HCT116 (cell line): Measurements from ENCODE around the gene SDK1. TPM values are rescaled to one million over a fixed set of nuclear protein-coding genes. Genes with fewer than 3 reads are reported as not detected.

Experiments
- ATAC-seq: fragments of 200-7000 bp; cut with Tn5 transposase; 2 replicates; pipeline ENCODE4 v1.9.1; 2020; ENCODE audit warnings: mild to moderate bottlenecking, moderate library complexity
- BruUV-seq: library from RNA; stranded (reverse); fragments of 400-500 nt; replicated peaks from 2 replicates; lab custom pipeline; 2021; lab: Mats Ljungman, UMichigan
- CTCF ChIA-PET: fragments of 300-600 bp; sonication (Branson Sonifier 250); formaldehyde crosslinking; loops from one replicate; lab custom pipeline; 2021; ENCODE audit warnings: antibody characterized with exemption; lab: Charles Lee
- POLR2A ChIA-PET: fragments of 300-600, 350-600 bp; sonication (Branson Sonifier 250); formaldehyde crosslinking; loops from one replicate; lab custom pipeline; 2021; ENCODE audit warnings: antibody characterized with exemption; lab: Charles Lee
- RAD21 ChIA-PET, 2 experiments: fragments of 300-600 bp; sonication (Branson Sonifier 250); formaldehyde crosslinking; loops; one replicate each; lab custom pipeline; 2023; ENCODE audit warnings: low total read pairs in 2 of 2; ENCODE audit not compliant: uncharacterized antibody in 2 of 2, unreplicated experiment in 2 of 2, low non-redundant PET in 1 of 2; lab: Charles Lee
- DNase-seq: peaks from one replicate; pipeline ENCODE4 v3.0.0-alpha.2; 2010; ENCODE audit warnings: low read depth, low spot score
- H2AFZ ChIP-seq: fragments of 200-600 bp; shearing (Covaris generic), sonication (generic); 2 replicates; pipeline ENCODE4 v1.6.1; 2017; ENCODE audit warnings: low read depth, mixed run types, mixed read lengths, antibody characterized with exemption, low read length; ENCODE audit not compliant: poor library complexity, severe bottlenecking
- H3K27ac ChIP-seq: 2 replicates; pipeline ENCODE4 v1.5.1; 2012; ENCODE audit warnings: low read depth, low read length
- H3K27me3 ChIP-seq: fragments of 200-600 bp; sonication (generic); 2 replicates; pipeline ENCODE4 v1.6.1; 2016; ENCODE audit warnings: mixed run types, low read length, mixed read lengths; ENCODE audit not compliant: insufficient read depth
- H3K36me3 ChIP-seq, 2 experiments: fragments of 200-500 bp in 1 of 2; fragments of 200-600 bp in 1 of 2; sonication (Bioruptor generic) in 1 of 2; sonication (generic) in 1 of 2; 2 replicates each; pipeline versions ENCODE4 v1.5.1 to v1.6.1; 2014 to 2016; ENCODE audit warnings: low read length in 2 of 2, inconsistent platforms in 1 of 2, mixed read lengths in 1 of 2, mixed run types in 1 of 2; ENCODE audit not compliant: insufficient read depth in 2 of 2, control insufficient read depth in 1 of 2
- H3K4me1 ChIP-seq, 2 experiments: fragments of 200-600 bp in 1 of 2; sonication (generic) in 1 of 2; 2 replicates each; pipeline versions ENCODE4 v1.5.1 to v1.6.1; 2012 to 2017; ENCODE audit warnings: low read length in 2 of 2, inconsistent platforms in 1 of 2, mild to moderate bottlenecking in 1 of 2, mixed read lengths in 1 of 2, mixed run types in 1 of 2, moderate library complexity in 1 of 2; ENCODE audit not compliant: insufficient read depth in 2 of 2, control insufficient read depth in 1 of 2
- H3K4me2 ChIP-seq: fragments of 200-600 bp; sonication (generic); 2 replicates; pipeline ENCODE4 v1.6.1; 2017; ENCODE audit warnings: mixed run types, low read length, mixed read lengths
- H3K4me3 ChIP-seq, 2 experiments: fragments of 200-600 bp in 1 of 2; sonication (generic) in 1 of 2; replicated peaks in 1 of 2; 2 replicates each; pipeline ENCODE4 v1.5.1; 2011 to 2016; ENCODE audit warnings: low read length in 2 of 2, control low read depth in 1 of 2, low read depth in 1 of 2, mild to moderate bottlenecking in 1 of 2, mixed read lengths in 1 of 2, mixed run types in 1 of 2
- H3K79me2 ChIP-seq: fragments of 200-600 bp; sonication (generic); 2 replicates; pipeline ENCODE4 v1.6.1; 2017; ENCODE audit warnings: mild to moderate bottlenecking, mixed run types, low read length, moderate library complexity, mixed read lengths; ENCODE audit not compliant: insufficient read depth
- H3K9ac ChIP-seq: fragments of 200-600 bp; sonication (generic); 2 replicates; pipeline ENCODE4 v1.6.1; 2016; ENCODE audit warnings: low read length, mixed read lengths
- H3K9me2 ChIP-seq: fragments of 200-600 bp; sonication (generic), shearing (Covaris generic); 2 replicates; pipeline ENCODE4 v1.6.1; 2017; ENCODE audit warnings: mixed run types, mild to moderate bottlenecking, moderate library complexity; ENCODE audit not compliant: insufficient read depth
- H3K9me3 ChIP-seq, 2 experiments: fragments of 200-500 bp in 1 of 2; fragments of 200-600 bp in 1 of 2; sonication (Bioruptor generic) in 1 of 2; sonication (generic) in 1 of 2; 2 replicates each; pipeline ENCODE4 v1.6.1; 2014 to 2017; ENCODE audit warnings: low read length in 2 of 2, mixed read lengths in 2 of 2, inconsistent platforms in 1 of 2, low read depth in 1 of 2, mild to moderate bottlenecking in 1 of 2, mixed run types in 1 of 2, moderate library complexity in 1 of 2; ENCODE audit not compliant: control insufficient read depth in 1 of 2, insufficient read depth in 1 of 2
- H4K20me1 ChIP-seq: fragments of 200-600 bp; sonication (generic), shearing (Covaris generic); 2 replicates; pipeline ENCODE4 v1.6.1; 2017; ENCODE audit warnings: mixed run types, mild to moderate bottlenecking, moderate library complexity; ENCODE audit not compliant: insufficient read depth
- EGR1 ChIP-seq: IDR thresholded peaks from 2 replicates; pipeline ENCODE4 v1.6.1; 2012; ENCODE audit warnings: low read depth
- JUND ChIP-seq: IDR thresholded peaks from 2 replicates; pipeline ENCODE4 v1.6.1; 2012
- SRF ChIP-seq: IDR thresholded peaks from 2 replicates; pipeline ENCODE4 v1.6.1; 2012; ENCODE audit warnings: low read depth
- TCF7L2 ChIP-seq: IDR thresholded peaks from 2 replicates; pipeline ENCODE4 v1.7.0; 2011; ENCODE audit warnings: borderline replicate concordance, inconsistent platforms; ENCODE audit not compliant: insufficient read depth, insufficient read length; ENCODE audit errors: extremely low read depth
- intact Hi-C: fragments of 100-400 bp; cut with micrococcal nuclease; formaldehyde crosslinking; loops from 2 replicates; pipeline ENCODE4 v1.10.0; 2022
- total RNA-seq: library from RNA; stranded (reverse); gene quantifications from one replicate; pipeline ENCODE4 v1.2.1, GENCODE V29; 2021; ENCODE audit not compliant: unreplicated experiment
- TF ChIP-seq, protein P1 (sequence below): IDR thresholded peaks from 2 replicates; pipeline ENCODE4 v1.6.1; 2012
- TF ChIP-seq, protein P2 (sequence below): IDR thresholded peaks from 2 replicates; pipeline ENCODE4 v1.6.1; 2012
- TF ChIP-seq, protein P3 (sequence below): IDR thresholded peaks from 2 replicates; pipeline ENCODE4 v1.6.1; 2011; ENCODE audit warnings: mild to moderate bottlenecking, low read length, moderate library complexity; ENCODE audit not compliant: insufficient replicate concordance; ENCODE audit errors: extremely low read depth
- TF ChIP-seq, protein P4 (sequence below): IDR thresholded peaks from 2 replicates; pipeline ENCODE4 v1.6.1; 2012; ENCODE audit warnings: low read depth

SDK1 gene
- total RNA-seq, 1 experiment from 2014 or later = 0.05 TPM

DNA sequence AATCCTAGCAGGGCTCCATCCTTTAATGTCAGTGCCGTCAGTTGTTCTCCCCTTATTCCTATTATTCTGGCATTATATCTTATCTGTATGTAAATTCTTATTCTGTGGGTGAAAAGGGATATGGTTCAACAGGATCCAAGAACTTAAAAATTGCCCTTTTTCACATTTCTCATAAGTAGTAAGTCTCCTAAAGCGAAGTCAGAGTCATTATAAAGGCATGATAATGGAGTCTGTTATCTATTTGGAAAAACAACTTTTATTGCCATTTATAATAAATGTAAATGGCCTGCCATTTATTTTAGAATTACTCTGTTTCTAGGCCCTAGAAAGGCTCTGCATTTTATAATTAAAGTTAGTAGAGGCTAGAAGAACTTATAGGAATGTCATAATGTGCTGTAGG, 31.3 kb downstream of the SDK1 start:
- H3K27me3 ChIP-seq = peaks cover 54% of the 10 kb centered on the region
- ATAC-seq (no peak), DNase-seq (no peak)
- TF ChIP-seq, protein P1, sequence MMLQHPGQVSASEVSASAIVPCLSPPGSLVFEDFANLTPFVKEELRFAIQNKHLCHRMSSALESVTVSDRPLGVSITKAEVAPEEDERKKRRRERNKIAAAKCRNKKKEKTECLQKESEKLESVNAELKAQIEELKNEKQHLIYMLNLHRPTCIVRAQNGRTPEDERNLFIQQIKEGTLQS = no peak
- TF ChIP-seq TCF7L2 (no peak), JUND (no peak), SRF (no peak), EGR1 (no peak)
- TF ChIP-seq, protein P2, sequence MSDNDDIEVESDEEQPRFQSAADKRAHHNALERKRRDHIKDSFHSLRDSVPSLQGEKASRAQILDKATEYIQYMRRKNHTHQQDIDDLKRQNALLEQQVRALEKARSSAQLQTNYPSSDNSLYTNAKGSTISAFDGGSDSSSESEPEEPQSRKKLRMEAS = no peak
- TF ChIP-seq, protein P3, sequence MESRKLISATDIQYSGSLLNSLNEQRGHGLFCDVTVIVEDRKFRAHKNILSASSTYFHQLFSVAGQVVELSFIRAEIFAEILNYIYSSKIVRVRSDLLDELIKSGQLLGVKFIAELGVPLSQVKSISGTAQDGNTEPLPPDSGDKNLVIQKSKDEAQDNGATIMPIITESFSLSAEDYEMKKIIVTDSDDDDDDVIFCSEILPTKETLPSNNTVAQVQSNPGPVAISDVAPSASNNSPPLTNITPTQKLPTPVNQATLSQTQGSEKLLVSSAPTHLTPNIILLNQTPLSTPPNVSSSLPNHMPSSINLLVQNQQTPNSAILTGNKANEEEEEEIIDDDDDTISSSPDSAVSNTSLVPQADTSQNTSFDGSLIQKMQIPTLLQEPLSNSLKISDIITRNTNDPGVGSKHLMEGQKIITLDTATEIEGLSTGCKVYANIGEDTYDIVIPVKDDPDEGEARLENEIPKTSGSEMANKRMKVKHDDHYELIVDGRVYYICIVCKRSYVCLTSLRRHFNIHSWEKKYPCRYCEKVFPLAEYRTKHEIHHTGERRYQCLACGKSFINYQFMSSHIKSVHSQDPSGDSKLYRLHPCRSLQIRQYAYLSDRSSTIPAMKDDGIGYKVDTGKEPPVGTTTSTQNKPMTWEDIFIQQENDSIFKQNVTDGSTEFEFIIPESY = no peak
- TF ChIP-seq, protein P4, sequence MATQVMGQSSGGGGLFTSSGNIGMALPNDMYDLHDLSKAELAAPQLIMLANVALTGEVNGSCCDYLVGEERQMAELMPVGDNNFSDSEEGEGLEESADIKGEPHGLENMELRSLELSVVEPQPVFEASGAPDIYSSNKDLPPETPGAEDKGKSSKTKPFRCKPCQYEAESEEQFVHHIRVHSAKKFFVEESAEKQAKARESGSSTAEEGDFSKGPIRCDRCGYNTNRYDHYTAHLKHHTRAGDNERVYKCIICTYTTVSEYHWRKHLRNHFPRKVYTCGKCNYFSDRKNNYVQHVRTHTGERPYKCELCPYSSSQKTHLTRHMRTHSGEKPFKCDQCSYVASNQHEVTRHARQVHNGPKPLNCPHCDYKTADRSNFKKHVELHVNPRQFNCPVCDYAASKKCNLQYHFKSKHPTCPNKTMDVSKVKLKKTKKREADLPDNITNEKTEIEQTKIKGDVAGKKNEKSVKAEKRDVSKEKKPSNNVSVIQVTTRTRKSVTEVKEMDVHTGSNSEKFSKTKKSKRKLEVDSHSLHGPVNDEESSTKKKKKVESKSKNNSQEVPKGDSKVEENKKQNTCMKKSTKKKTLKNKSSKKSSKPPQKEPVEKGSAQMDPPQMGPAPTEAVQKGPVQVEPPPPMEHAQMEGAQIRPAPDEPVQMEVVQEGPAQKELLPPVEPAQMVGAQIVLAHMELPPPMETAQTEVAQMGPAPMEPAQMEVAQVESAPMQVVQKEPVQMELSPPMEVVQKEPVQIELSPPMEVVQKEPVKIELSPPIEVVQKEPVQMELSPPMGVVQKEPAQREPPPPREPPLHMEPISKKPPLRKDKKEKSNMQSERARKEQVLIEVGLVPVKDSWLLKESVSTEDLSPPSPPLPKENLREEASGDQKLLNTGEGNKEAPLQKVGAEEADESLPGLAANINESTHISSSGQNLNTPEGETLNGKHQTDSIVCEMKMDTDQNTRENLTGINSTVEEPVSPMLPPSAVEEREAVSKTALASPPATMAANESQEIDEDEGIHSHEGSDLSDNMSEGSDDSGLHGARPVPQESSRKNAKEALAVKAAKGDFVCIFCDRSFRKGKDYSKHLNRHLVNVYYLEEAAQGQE = no peak
- H3K36me3 ChIP-seq = no peaks in the 10 kb centered on the region
- H4K20me1 ChIP-seq = no peaks in the 10 kb centered on the region
- H3K4me3 ChIP-seq = no peak overlapping the region
- no peaks in the 10 kb centered on the region for H3K79me2 ChIP-seq
- BruUV-seq = no TSS peak
- H2AFZ ChIP-seq = no peak overlapping the region
- no peaks in the 10 kb centered on the region for H3K9me2 ChIP-seq
- H3K4me2 ChIP-seq = no peak overlapping the region
- H3K9ac ChIP-seq = no peak overlapping the region
- no peaks in the 10 kb centered on the region for H3K4me1 ChIP-seq
- H3K27ac ChIP-seq = no peak overlapping the region
- ChIA-PET POLR2A (no interaction called here), RAD21 (no interaction called here), CTCF (no interaction called here)
- no peaks in the 10 kb centered on the region for H3K9me3 ChIP-seq
- intact Hi-C loops = no loop called here
